Eye (tissue), 1 donor: ENCODE data around the gene RPL35A.
"Not testable (repeated sequence)": the region's sequence is repeated elsewhere in the genome, so short reads cannot be mapped to it uniquely, and the experiment has no call there.

ENCODE experiments used
- DNase-seq: peaks from one replicate; pipeline ENCODE4 v3.0.0-alpha.2; 2015

The RPL35A gene

GRCh38 chr3:197952440-197952839, 2.5 kb downstream of the RPL35A start:
- DNase-seq, result no peak

- DNase-seq, result no peak
Observed at GRCh38 chr3:197953325-197953724, 3.3 kb downstream of the RPL35A start.

- DNase-seq, result no peak
Observed at GRCh38 chr3:197953881-197954280, 3.9 kb downstream of the RPL35A start.

- DNase-seq, result no peak
Observed at GRCh38 chr3:197955892-197956477, 6.0 kb downstream of the RPL35A start.

GRCh38 chr3:197956626-197956988, 6.6 kb downstream of the RPL35A start:
- no peak for DNase-seq

GRCh38 chr3:197957790-197958133, 7.8 kb downstream of the RPL35A start:
- no peak for DNase-seq

- DNase-seq, result no peak
Observed at GRCh38 chr3:197958346-197958745, 8.4 kb downstream of the RPL35A start.

GRCh38 chr3:197958848-197959247, 8.9 kb downstream of the RPL35A start:
- not testable (repeated sequence) for DNase-seq

- no peak for DNase-seq
Observed at GRCh38 chr3:197959500-197959890, 9.5 kb downstream of the RPL35A start.

- peak; percentile 97 for DNase-seq
Observed at GRCh38 chr3:197959891-197960693, 10.1 kb downstream of the RPL35A start, which contains the start of gene LMLN. LMLN (plus strand) TSS chr3:197960217; CDS start chr3:197960246, 29 bp downstream.

GRCh38 chr3:197960694-197961581, 10.9 kb downstream of the RPL35A start:
- DNase-seq, result no peak

GRCh38 chr3:197961582-197961945, 11.6 kb downstream of the RPL35A start:
- DNase-seq, result no peak

- DNase-seq, result no peak
Observed at GRCh38 chr3:197963019-197963637, 13.1 kb downstream of the RPL35A start.

GRCh38 chr3:197967337-197967989, 17.5 kb downstream of the RPL35A start:
- DNase-seq, result not testable (repeated sequence)

- no peak for DNase-seq
Observed at GRCh38 chr3:197970588-197970987, 20.6 kb downstream of the RPL35A start.

- DNase-seq, result no peak
Observed at GRCh38 chr3:197974016-197974415, 24.0 kb downstream of the RPL35A start.

- DNase-seq, result no peak
Observed at GRCh38 chr3:197975311-197975710, 25.3 kb downstream of the RPL35A start.

GRCh38 chr3:197983076-197983475, 33.1 kb downstream of the RPL35A start:
- DNase-seq, result no peak

GRCh38 chr3:197989651-197990050, 39.7 kb downstream of the RPL35A start:
- no peak for DNase-seq

- no peak for DNase-seq
Observed at GRCh38 chr3:197994736-197995135, 44.7 kb downstream of the RPL35A start.

- no peak for DNase-seq
Observed at GRCh38 chr3:197996855-197997254, 46.9 kb downstream of the RPL35A start.

GRCh38 chr3:197997936-197998335, 47.9 kb downstream of the RPL35A start:
- no peak for DNase-seq
